HCT116 (cell line): ENCODE results near the gene DEXI. TPM values are rescaled to one million over a fixed set of nuclear protein-coding genes. Genes with fewer than 3 reads are reported as not detected.

Source experiments
- ATAC-seq: fragments of 200-7000 bp; cut with Tn5 transposase; 2 replicates; pipeline ENCODE4 v1.9.1; 2020; ENCODE audit warnings: mild to moderate bottlenecking, moderate library complexity
- BruUV-seq: library from RNA; stranded (reverse); fragments of 400-500 nt; replicated peaks from 2 replicates; lab custom pipeline; 2021; lab: Mats Ljungman, UMichigan
- CTCF ChIA-PET: fragments of 300-600 bp; sonication (Branson Sonifier 250); formaldehyde crosslinking; loops from one replicate; lab custom pipeline; 2021; ENCODE audit warnings: antibody characterized with exemption; lab: Charles Lee
- POLR2A ChIA-PET: fragments of 300-600, 350-600 bp; sonication (Branson Sonifier 250); formaldehyde crosslinking; loops from one replicate; lab custom pipeline; 2021; ENCODE audit warnings: antibody characterized with exemption; lab: Charles Lee
- RAD21 ChIA-PET, 2 experiments: fragments of 300-600 bp; sonication (Branson Sonifier 250); formaldehyde crosslinking; loops; one replicate each; lab custom pipeline; 2023; ENCODE audit warnings: low total read pairs in 2 of 2; ENCODE audit not compliant: uncharacterized antibody in 2 of 2, unreplicated experiment in 2 of 2, low non-redundant PET in 1 of 2; lab: Charles Lee
- DNase-seq: peaks from one replicate; pipeline ENCODE4 v3.0.0-alpha.2; 2010; ENCODE audit warnings: low read depth, low spot score
- H2AFZ ChIP-seq: fragments of 200-600 bp; shearing (Covaris generic), sonication (generic); 2 replicates; pipeline ENCODE4 v1.6.1; 2017; ENCODE audit warnings: low read depth, mixed run types, mixed read lengths, antibody characterized with exemption, low read length; ENCODE audit not compliant: poor library complexity, severe bottlenecking
- H3K27ac ChIP-seq: 2 replicates; pipeline ENCODE4 v1.5.1; 2012; ENCODE audit warnings: low read depth, low read length
- H3K27me3 ChIP-seq: fragments of 200-600 bp; sonication (generic); 2 replicates; pipeline ENCODE4 v1.6.1; 2016; ENCODE audit warnings: mixed run types, low read length, mixed read lengths; ENCODE audit not compliant: insufficient read depth
- H3K36me3 ChIP-seq, 2 experiments: fragments of 200-500 bp in 1 of 2; fragments of 200-600 bp in 1 of 2; sonication (Bioruptor generic) in 1 of 2; sonication (generic) in 1 of 2; 2 replicates each; pipeline versions ENCODE4 v1.5.1 to v1.6.1; 2014 to 2016; ENCODE audit warnings: low read length in 2 of 2, inconsistent platforms in 1 of 2, mixed read lengths in 1 of 2, mixed run types in 1 of 2; ENCODE audit not compliant: insufficient read depth in 2 of 2, control insufficient read depth in 1 of 2
- H3K4me1 ChIP-seq, 2 experiments: fragments of 200-600 bp in 1 of 2; sonication (generic) in 1 of 2; 2 replicates each; pipeline versions ENCODE4 v1.5.1 to v1.6.1; 2012 to 2017; ENCODE audit warnings: low read length in 2 of 2, inconsistent platforms in 1 of 2, mild to moderate bottlenecking in 1 of 2, mixed read lengths in 1 of 2, mixed run types in 1 of 2, moderate library complexity in 1 of 2; ENCODE audit not compliant: insufficient read depth in 2 of 2, control insufficient read depth in 1 of 2
- H3K4me2 ChIP-seq: fragments of 200-600 bp; sonication (generic); 2 replicates; pipeline ENCODE4 v1.6.1; 2017; ENCODE audit warnings: mixed run types, low read length, mixed read lengths
- H3K4me3 ChIP-seq, 2 experiments: fragments of 200-600 bp in 1 of 2; sonication (generic) in 1 of 2; replicated peaks in 1 of 2; 2 replicates each; pipeline ENCODE4 v1.5.1; 2011 to 2016; ENCODE audit warnings: low read length in 2 of 2, control low read depth in 1 of 2, low read depth in 1 of 2, mild to moderate bottlenecking in 1 of 2, mixed read lengths in 1 of 2, mixed run types in 1 of 2
- H3K79me2 ChIP-seq: fragments of 200-600 bp; sonication (generic); 2 replicates; pipeline ENCODE4 v1.6.1; 2017; ENCODE audit warnings: mild to moderate bottlenecking, mixed run types, low read length, moderate library complexity, mixed read lengths; ENCODE audit not compliant: insufficient read depth
- H3K9ac ChIP-seq: fragments of 200-600 bp; sonication (generic); 2 replicates; pipeline ENCODE4 v1.6.1; 2016; ENCODE audit warnings: low read length, mixed read lengths
- H3K9me2 ChIP-seq: fragments of 200-600 bp; sonication (generic), shearing (Covaris generic); 2 replicates; pipeline ENCODE4 v1.6.1; 2017; ENCODE audit warnings: mixed run types, mild to moderate bottlenecking, moderate library complexity; ENCODE audit not compliant: insufficient read depth
- H3K9me3 ChIP-seq, 2 experiments: fragments of 200-500 bp in 1 of 2; fragments of 200-600 bp in 1 of 2; sonication (Bioruptor generic) in 1 of 2; sonication (generic) in 1 of 2; 2 replicates each; pipeline ENCODE4 v1.6.1; 2014 to 2017; ENCODE audit warnings: low read length in 2 of 2, mixed read lengths in 2 of 2, inconsistent platforms in 1 of 2, low read depth in 1 of 2, mild to moderate bottlenecking in 1 of 2, mixed run types in 1 of 2, moderate library complexity in 1 of 2; ENCODE audit not compliant: control insufficient read depth in 1 of 2, insufficient read depth in 1 of 2
- H4K20me1 ChIP-seq: fragments of 200-600 bp; sonication (generic), shearing (Covaris generic); 2 replicates; pipeline ENCODE4 v1.6.1; 2017; ENCODE audit warnings: mixed run types, mild to moderate bottlenecking, moderate library complexity; ENCODE audit not compliant: insufficient read depth
- REST ChIP-seq: IDR thresholded peaks from 2 replicates; pipeline ENCODE4 v1.6.1; 2012; ENCODE audit warnings: low read depth
- TCF7L2 ChIP-seq: IDR thresholded peaks from 2 replicates; pipeline ENCODE4 v1.7.0; 2011; ENCODE audit warnings: borderline replicate concordance, inconsistent platforms; ENCODE audit not compliant: insufficient read depth, insufficient read length; ENCODE audit errors: extremely low read depth
- intact Hi-C: fragments of 100-400 bp; cut with micrococcal nuclease; formaldehyde crosslinking; loops from 2 replicates; pipeline ENCODE4 v1.10.0; 2022
- total RNA-seq: library from RNA; stranded (reverse); gene quantifications from one replicate; pipeline ENCODE4 v1.2.1, GENCODE V29; 2021; ENCODE audit not compliant: unreplicated experiment

The DEXI gene
- total RNA-seq, 1 experiment from 2014 or later, result 37.8 TPM

GRCh38 chr16:10895053-10895946, 47.0 kb downstream of the DEXI start:
- Histone ChIP-seq H3K4me2 (no peak overlapping the region), H3K9me2 (no peaks in the 10 kb centered on the region), H4K20me1 (no peaks in the 10 kb centered on the region), H3K27ac (no peak overlapping the region), H3K36me3 (no peaks in the 10 kb centered on the region), H3K4me1 (no peaks in the 10 kb centered on the region), H3K79me2 (no peaks in the 10 kb centered on the region), H3K27me3 (peaks cover 16% of the 10 kb centered on the region), H3K4me3 (no peak overlapping the region), H3K9ac (no peak overlapping the region), H2AFZ (no peak overlapping the region), H3K9me3 (no peaks in the 10 kb centered on the region)
- DNase-seq (no peak), ATAC-seq (peak; percentile 38; the same call in 1 of the 2 replicates)
- TF ChIP-seq REST (peak; percentile 96), TCF7L2 (no peak)
- no TSS peak for BruUV-seq
- intact Hi-C loops, result no loop called here
- ChIA-PET CTCF (no interaction called here), POLR2A (no interaction called here), RAD21 (no interaction called here)

GRCh38 chr16:10892782-10893318, 49.4 kb downstream of the DEXI start:
- Histone ChIP-seq H2AFZ (no peak overlapping the region), H3K9ac (no peak overlapping the region), H4K20me1 (no peaks in the 10 kb centered on the region), H3K4me2 (no peak overlapping the region), H3K4me3 (no peak overlapping the region), H3K4me1 (no peaks in the 10 kb centered on the region), H3K79me2 (no peaks in the 10 kb centered on the region), H3K27me3 (peaks cover 36% of the 10 kb centered on the region), H3K9me3 (no peaks in the 10 kb centered on the region), H3K9me2 (no peaks in the 10 kb centered on the region), H3K36me3 (no peaks in the 10 kb centered on the region), H3K27ac (no peak overlapping the region)
- no TSS peak for BruUV-seq
- ATAC-seq (no peak), DNase-seq (no peak)
- ChIA-PET CTCF (no interaction called here), RAD21 (no interaction called here), POLR2A (no interaction called here)
- TF ChIP-seq REST, result no peak
- intact Hi-C loops, result no loop called here
